ENCODE measurements around the gene DDX5. TPM values are rescaled to one million over a fixed set of nuclear protein-coding genes. Genes with fewer than 3 reads are reported as not detected.
"Not testable (repeated sequence)": the region's sequence is repeated elsewhere in the genome, so short reads cannot be mapped to it uniquely, and the experiment has no call there.

The DDX5 gene
- total RNA-seq, 4 donors from 2014 or later: 347 to 847 (median 488) TPM

- Histone ChIP-seq H3K9me3 (no peaks in the 10 kb centered on the region), H3K36me3 (peaks cover 0 to 52% (median 12%) of the 10 kb centered on the region in 3 donors), H3K4me3 (no peak overlapping the region), H3K27ac (no peak overlapping the region), H3K27me3 (no peaks in the 10 kb centered on the region), H3K4me1 (no peaks in the 10 kb centered on the region)
- whole genome bisulfite sequencing, 2 donors: 12 to 50% methylated on average over 1 of the region's 1 CpG
- TF ChIP-seq POLR2A (IDR thresholded peaks at IDR 0.05) (no peak), CTCF (IDR thresholded peaks at IDR 0.05) (no peak)
- DNase-seq: no peak
- intact Hi-C loops (cut with DNase I): no loop called here
Observed at GRCh38 chr17:64477849-64478248, 28.2 kb downstream of the DDX5 start.

GRCh38 chr17:64472564-64472963 is 33.5 kb downstream of the DDX5 start:
- H3K36me3 ChIP-seq: peaks cover 0 to 5% (median 0%) of the 10 kb centered on the region in 3 donors
- no peak for TF ChIP-seq POLR2A (IDR thresholded peaks at IDR 0.05)
- TF ChIP-seq CTCF (IDR thresholded peaks at IDR 0.05): no peak
- H3K9me3 ChIP-seq: no peaks in the 10 kb centered on the region
- H3K27me3 ChIP-seq: no peaks in the 10 kb centered on the region
- H3K4me1 ChIP-seq: no peaks in the 10 kb centered on the region
- H3K27ac ChIP-seq: no peak overlapping the region
- WGBS, 2 donors: 83 to 94% methylated on average over 2 of the region's 2 CpGs
- DNase-seq: no peak
- intact Hi-C loops (cut with DNase I): no loop called here
- H3K4me3 ChIP-seq: no peak overlapping the region

- Histone ChIP-seq H3K27me3 (no peaks in the 10 kb centered on the region), H3K4me3 (no peak overlapping the region), H3K27ac (no peak overlapping the region), H3K9me3 (no peaks in the 10 kb centered on the region), H3K4me1 (no peaks in the 10 kb centered on the region), H3K36me3 (no peaks in the 10 kb centered on the region)
- 72 to 81% methylated on average over 3 of the region's 3 CpGs for WGBS, 2 donors
- TF ChIP-seq CTCF (IDR thresholded peaks at IDR 0.05) (no peak), POLR2A (IDR thresholded peaks at IDR 0.05) (no peak)
- intact Hi-C loops (cut with DNase I): no loop called here
- no peak for DNase-seq
Observed at GRCh38 chr17:64471440-64471839, 34.6 kb downstream of the DDX5 start.

- Histone ChIP-seq H3K4me1 (no peaks in the 10 kb centered on the region), H3K36me3 (no peaks in the 10 kb centered on the region), H3K9me3 (no peaks in the 10 kb centered on the region), H3K4me3 (no peak overlapping the region), H3K27me3 (no peaks in the 10 kb centered on the region), H3K27ac (no peak overlapping the region)
- intact Hi-C loops (cut with DNase I): no loop called here
- WGBS, 2 donors: 63 to 79% methylated on average over 4 of the region's 4 CpGs
- no peak for DNase-seq
- TF ChIP-seq POLR2A (IDR thresholded peaks at IDR 0.05) (no peak), CTCF (IDR thresholded peaks at IDR 0.05) (no peak)
Observed at GRCh38 chr17:64470625-64471024, 35.5 kb downstream of the DDX5 start.

GRCh38 chr17:64466834-64467233 is 39.3 kb downstream of the DDX5 start:
- intact Hi-C loops (cut with DNase I); H3K9me3 ChIP-seq; H3K27me3 ChIP-seq; H3K4me1 ChIP-seq; DNase-seq; H3K27ac ChIP-seq; H3K36me3 ChIP-seq; H3K4me3 ChIP-seq: not testable (repeated sequence)
- WGBS, 2 donors: 56 to 69% methylated on average over 1 of the region's 1 CpG

GRCh38 chr17:64466019-64466735 is 39.9 kb downstream of the DDX5 start:
- DNase-seq: no peak
- Histone ChIP-seq H3K27ac (no peak overlapping the region), H3K36me3 (no peaks in the 10 kb centered on the region), H3K4me1 (no peaks in the 10 kb centered on the region), H3K4me3 (no peak overlapping the region), H3K9me3 (no peaks in the 10 kb centered on the region), H3K27me3 (no peaks in the 10 kb centered on the region)
- intact Hi-C loops (cut with DNase I): no loop called here
- TF ChIP-seq POLR2A (IDR thresholded peaks at IDR 0.05): no peak
- no peak for TF ChIP-seq CTCF (IDR thresholded peaks at IDR 0.05)
- WGBS, 2 donors: 65 to 68% methylated on average over 8 to 9 of the region's 9 CpGs

Measured in esophagus squamous epithelium (tissue), 5 donors.